ENCODE data around the gene CDK9.
A peak's percentile ranks its signal among the peaks of the same experiment; 100 is the strongest.

Gene CDK9

DNA sequence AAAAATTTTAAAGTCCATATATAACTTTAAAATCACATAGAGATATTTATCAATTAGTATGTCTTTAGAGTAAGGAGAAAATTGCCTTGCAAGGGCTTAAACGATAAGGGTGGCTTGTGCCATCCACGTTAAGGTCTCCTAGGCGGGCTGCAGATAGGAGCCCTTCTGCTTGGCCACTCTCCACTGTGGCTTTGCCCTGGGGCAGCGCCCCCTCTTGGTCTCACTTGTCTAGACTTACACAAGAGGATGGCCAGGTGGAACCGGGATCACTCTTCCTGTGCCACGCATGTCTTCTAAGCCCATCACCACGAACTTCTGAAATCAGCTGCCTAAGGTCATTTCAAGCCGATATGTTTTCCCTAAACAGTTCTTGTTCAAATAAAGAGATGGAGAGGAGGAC is 19.8 kb downstream of the CDK9 start:
- peak; percentile 92 for DNase-seq

DNA sequence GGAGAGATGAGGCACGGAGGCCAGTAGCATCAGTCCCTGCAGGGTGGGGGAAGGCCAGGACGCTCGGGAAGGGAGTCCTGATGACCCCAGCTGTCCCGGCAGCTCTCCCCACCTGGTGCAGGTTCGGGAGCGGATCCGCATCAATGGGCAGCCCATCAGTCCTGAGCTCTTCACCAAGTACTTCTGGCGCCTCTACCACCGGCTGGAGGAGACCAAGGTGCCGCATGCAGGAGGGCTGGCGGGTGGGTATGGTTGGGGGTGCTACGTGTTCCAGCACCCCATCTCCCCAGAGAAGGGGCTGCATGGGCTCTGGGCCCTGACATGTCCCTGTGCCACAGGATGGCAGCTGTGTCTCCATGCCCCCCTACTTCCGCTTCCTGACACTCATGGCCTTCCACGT is 21.0 kb downstream of the CDK9 start:
- DNase-seq: no peak

GRCh38 chr9:127808347-127809001 is 22.6 kb downstream of the CDK9 start:
- DNase-seq: no peak

DNA sequence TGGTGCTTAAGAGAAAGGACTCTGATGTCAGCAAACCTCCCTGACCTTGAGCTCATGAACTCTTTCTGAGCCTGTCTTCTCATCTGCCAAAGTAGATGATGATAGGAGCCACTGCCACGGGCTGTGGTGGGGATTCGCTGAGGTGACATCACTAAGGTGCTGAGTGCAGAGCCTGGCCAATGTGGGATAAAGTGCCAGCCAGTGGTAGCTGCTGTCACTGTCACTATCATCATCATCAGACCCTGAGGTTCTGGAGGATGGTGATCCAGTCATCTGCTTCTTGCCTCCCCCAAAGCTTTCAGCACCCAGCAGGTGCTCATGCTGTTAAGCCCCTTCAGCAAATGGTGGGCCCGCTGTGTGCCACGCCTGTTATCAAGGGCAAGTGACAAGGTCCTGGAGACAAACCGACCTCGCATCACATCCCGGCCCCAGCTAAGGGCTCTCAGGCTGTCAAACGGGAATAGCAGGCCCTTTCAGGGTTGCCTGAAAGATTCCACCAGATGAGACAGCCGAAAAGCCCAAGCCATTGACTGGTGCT is 23.2 kb downstream of the CDK9 start:
- DNase-seq: no peak

DNA sequence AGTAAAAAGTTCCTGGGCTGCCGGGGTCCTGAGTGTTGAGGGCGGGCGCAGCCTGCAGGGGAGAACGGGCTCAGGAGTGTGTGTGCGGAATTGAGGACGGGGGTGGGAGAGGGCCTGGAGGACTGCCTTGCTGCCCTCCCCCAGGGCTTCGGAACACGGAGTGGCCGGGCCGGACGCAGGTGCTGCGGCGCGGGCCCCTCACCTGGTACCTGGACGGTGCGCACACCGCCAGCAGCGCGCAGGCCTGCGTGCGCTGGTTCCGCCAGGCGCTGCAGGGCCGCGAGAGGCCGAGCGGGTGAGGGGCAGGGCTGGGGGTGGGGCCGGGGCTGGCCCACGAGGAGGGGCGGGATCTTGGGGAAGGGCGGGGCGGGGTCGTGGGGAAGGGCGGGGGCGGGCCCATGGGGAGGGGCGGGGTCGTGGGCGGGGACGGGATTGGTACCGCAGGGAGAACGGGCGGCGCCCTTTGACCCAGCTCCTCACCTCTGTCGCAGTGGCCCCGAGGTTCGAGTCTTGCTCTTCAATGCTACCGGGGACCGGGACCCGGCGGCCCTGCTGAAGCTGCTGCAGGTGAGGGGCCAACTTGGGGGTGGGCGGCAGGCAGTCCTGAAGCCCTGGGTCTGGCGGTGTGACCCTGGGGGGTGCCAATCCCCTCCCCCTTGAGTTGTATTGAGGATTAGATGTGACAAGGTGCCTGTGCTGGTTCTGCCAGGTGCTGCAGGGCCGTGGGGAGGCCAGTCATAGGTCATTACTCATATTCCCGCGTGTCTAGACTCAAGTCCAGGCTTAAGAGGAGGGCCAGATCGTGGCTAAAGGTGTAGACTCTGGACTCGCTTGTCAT is 23.9 kb downstream of the CDK9 start:
- DNase-seq: no peak

DNA sequence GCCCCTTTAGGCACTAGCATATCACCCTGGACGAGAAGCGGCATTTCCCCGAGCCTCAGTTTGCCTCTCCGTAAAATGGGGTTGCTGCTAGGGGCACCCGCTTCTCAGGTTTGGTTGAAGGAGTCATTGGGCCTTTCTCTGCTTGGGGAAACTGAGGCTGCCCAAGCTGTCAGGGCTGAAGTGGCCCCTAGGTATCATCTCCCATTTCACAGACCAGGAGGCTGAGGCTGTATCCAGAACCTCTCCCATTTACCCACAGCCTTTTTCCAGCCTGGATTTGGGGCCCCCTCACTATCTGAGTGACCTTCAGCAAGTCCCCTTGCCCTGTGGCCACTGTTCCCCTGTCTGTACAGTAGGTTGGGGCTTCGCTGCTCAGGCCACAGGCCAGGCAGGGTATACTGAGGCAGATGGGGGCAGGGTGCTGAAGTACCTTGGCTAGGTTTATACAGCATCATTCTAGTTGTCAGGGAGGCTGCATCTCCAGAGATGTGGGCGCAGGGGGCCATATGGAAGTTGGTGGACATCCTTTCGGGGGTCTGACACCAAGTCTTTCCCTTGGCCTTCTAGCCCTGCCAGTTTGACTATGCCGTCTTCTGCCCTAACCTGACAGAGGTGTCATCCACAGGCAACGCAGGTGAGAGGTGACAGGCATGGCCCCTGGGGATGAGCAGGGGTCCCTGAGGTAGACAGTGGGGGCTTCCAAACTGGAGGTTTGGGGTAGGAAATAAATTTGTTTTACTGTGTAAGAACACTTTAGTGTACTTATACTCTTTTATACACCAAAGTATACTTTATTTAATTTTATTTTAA is 24.7 kb downstream of the CDK9 start:
- DNase-seq: no peak

GRCh38 chr9:127812011-127812410 is 26.2 kb downstream of the CDK9 start:
- no peak for DNase-seq

DNA sequence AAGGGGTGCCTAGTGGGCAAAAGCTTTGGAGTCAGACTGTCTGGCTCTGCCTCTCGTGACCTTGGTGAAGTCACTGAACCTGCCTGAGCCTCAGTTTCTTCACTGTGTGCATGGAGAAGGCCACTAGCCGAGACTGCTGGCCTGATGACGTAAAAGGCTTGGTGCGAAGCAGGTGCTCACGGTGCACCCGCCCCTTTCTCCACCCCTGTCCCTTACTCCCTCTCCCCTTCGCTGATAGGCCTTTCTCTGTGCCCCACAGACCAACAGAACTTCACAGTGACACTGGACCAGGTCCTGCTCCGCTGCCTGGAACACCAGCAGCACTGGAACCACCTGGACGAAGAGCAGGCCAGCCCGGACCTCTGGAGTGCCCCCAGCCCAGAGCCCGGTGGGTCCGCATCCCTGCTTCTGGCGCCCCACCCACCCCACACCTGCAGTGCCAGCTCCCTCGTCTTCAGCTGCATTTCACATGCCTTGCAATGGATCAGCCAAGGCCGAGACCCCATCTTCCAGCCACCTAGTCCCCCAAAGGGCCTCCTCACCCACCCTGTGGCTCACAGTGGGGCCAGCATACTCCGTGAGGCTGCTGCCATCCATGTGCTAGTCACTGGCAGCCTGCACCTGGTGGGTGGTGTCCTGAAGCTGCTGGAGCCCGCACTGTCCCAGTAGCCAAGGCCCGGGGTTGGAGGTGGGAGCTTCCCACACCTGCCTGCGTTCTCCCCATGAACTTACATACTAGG is 27.3 kb downstream of the CDK9 start:
- DNase-seq: no peak

GRCh38 chr9:127813686-127814226 is 27.9 kb downstream of the CDK9 start:
- DNase-seq: no peak

GRCh38 chr9:127814619-127815511 is 29.0 kb downstream of the CDK9 start:
- no peak for DNase-seq

DNA sequence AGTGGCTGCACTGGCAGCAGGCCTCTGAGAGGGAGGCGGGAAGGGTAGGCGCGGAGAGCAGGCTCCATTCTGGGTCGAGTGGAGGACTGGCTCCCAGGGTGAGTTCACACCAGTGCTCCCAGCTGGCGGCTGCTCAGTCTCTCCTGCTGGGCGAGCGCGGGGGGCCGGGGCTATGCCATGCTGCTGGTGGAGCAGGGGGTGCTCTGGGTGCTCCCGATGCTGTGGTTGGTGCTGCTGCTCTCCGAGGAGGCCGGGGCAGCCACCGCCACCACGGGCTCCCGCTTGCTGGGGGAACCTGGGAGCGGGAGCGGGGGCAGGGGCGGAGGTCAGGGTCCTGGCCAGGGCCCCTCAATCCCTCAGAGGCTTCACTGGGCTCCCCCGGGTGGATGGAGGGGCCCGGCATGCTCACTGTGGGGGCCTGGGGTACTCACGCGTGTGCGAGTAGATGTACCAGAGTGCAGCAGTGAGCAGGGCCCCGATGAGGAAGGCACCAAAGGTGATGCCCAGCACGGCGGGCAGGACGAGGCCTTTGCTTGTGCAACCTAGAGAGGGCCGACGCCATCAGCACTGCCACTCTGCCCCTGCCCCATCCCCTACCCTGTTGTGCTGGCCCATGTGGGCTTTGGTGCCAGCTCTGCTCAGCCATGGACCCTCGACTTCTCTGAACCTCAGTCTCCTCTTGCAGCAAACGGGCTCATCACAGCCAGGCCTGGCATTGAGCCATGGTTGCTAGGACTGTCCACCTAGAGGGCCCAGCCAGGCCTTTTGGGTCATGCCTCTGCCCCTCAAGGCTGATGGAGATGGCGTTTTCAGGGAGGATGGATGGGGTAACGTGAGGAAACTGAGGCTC is 29.9 kb downstream of the CDK9 start:
- no peak for DNase-seq

GRCh38 chr9:127816362-127816725 is 30.5 kb downstream of the CDK9 start:
- DNase-seq: no peak

- DNase-seq: no peak
Measured at GRCh38 chr9:127816728-127817127, 30.9 kb downstream of the CDK9 start.

GRCh38 chr9:127817881-127818434 is 32.1 kb downstream of the CDK9 start:
- DNase-seq: no peak

DNA sequence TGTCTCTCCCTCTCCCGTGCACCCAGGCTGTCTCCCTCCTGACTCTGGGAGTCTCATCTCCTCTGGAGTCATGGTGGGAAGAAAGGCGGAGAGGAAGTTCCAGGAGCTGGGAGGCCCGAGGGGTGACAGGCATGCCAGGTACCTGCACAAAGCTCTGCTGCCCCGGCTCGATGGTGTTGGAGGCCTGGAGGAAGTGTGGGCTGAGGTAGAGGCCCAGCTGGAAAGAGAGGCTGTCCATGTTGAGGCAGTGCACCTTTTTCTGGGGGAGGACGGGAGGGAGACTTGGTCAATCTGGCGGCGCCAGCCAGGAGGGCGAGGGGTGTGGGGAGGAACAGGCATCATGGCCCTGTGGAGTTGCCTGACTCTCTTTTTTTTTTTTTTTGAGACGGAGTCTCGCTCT is 32.7 kb downstream of the CDK9 start:
- no peak for DNase-seq

DNA sequence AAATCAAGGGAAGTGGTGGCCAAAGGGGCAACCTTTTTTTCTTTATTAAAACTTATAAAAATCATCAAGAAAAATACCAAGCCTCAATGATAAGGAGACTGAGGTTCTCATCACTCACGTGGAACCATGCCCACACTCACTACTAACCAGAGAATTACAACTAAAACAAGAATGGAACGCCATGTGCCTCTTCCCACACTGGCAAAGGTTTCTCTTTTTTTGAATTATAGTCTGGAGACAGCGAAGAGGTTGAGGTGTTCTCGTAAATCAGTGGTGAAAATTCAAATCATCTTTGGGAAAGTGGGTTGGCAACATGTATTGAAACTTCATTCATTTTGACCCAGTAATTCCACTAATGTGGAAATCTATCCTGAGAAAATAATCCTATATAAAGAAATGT is 36.3 kb downstream of the CDK9 start:
- DNase-seq: no peak

- peak; percentile 89 for DNase-seq
Measured at GRCh38 chr9:127825319-127826051, 39.7 kb downstream of the CDK9 start.

GRCh38 chr9:127826253-127826913 is 40.5 kb downstream of the CDK9 start:
- no peak for DNase-seq
